Measurements from ENCODE around the gene LITAFD. TPM values are rescaled to one million over a fixed set of nuclear protein-coding genes. Genes with fewer than 3 reads are reported as not detected.

LITAFD gene
- total RNA-seq, 1 experiment from 2014 or later = not detected

GRCh38 chr16:8848939-8849391, 33.2 kb upstream of the LITAFD start:
- H3K4me3 ChIP-seq (ENCODE audit: low read depth, low read length) = no peak overlapping the region
- no peaks in the 10 kb centered on the region for H3K4me1 ChIP-seq
- Mint-ChIP-seq H3K27ac (ENCODE audit: unreplicated experiment) (peak overlapping the region; percentile 49), H3K4me3 (ENCODE audit: unreplicated experiment) (peak overlapping the region; percentile 6), H3K27me3 (ENCODE audit: insufficient read depth, unreplicated experiment) (no peaks in the 10 kb centered on the region), H3K4me1 (ENCODE audit: low read depth, unreplicated experiment) (peaks cover 1% of the 10 kb centered on the region), H3K9me3 (ENCODE audit: unreplicated experiment) (no peaks in the 10 kb centered on the region), H3K36me3 (ENCODE audit: insufficient read depth, unreplicated experiment) (peaks cover 73% of the 10 kb centered on the region)
- no peak for DNase-seq
- intact Hi-C loops (cut with micrococcal nuclease; ENCODE audit: unreplicated experiment) = no loop called here
- H3K27me3 ChIP-seq (replicated peaks; ENCODE audit: control insufficient read depth, insufficient read depth, low read length) = no peaks in the 10 kb centered on the region
- no peaks in the 10 kb centered on the region for H3K9me3 ChIP-seq
- TF ChIP-seq CTCF (IDR thresholded peaks at IDR 0.05; ENCODE audit: insufficient read depth in 1 of 2, low read depth in 1 of 2, low read length in 1 of 2, severe bottlenecking in 1 of 2, unreplicated experiment in 1 of 2) = no peak
- BruUV-seq (replicated peaks) = no TSS peak
- peaks cover 7% of the 10 kb centered on the region; the same call in 1 of the 2 replicates for H3K36me3 ChIP-seq (ENCODE audit: control insufficient read depth, insufficient read depth, low read length)
- POLR2A ChIA-PET = no interaction called here
- CTCF ChIA-PET = no interaction called here

GRCh38 chr16:8849411-8850011, 32.6 kb upstream of the LITAFD start:
- H3K9me3 Mint-ChIP-seq (ENCODE audit: unreplicated experiment) = no peaks in the 10 kb centered on the region
- POLR2A ChIA-PET = no interaction called here
- CTCF ChIA-PET = no interaction called here
- H3K27ac Mint-ChIP-seq (ENCODE audit: unreplicated experiment) = peak overlapping the region; percentile 49
- peak overlapping the region; percentile 6 for H3K4me3 Mint-ChIP-seq (ENCODE audit: unreplicated experiment)
- Histone ChIP-seq H3K36me3 (ENCODE audit: control insufficient read depth, insufficient read depth, low read length) (peaks cover 7% of the 10 kb centered on the region; the same call in 1 of the 2 replicates), H3K9me3 (no peaks in the 10 kb centered on the region), H3K4me1 (no peaks in the 10 kb centered on the region), H3K4me3 (ENCODE audit: low read depth, low read length) (no peak overlapping the region), H3K27me3 (replicated peaks; ENCODE audit: control insufficient read depth, insufficient read depth, low read length) (no peaks in the 10 kb centered on the region)
- H3K4me1 Mint-ChIP-seq (ENCODE audit: low read depth, unreplicated experiment) = no peaks in the 10 kb centered on the region
- no peak for DNase-seq
- peaks cover 73% of the 10 kb centered on the region for H3K36me3 Mint-ChIP-seq (ENCODE audit: insufficient read depth, unreplicated experiment)
- TF ChIP-seq CTCF (IDR thresholded peaks at IDR 0.05; ENCODE audit: insufficient read depth in 1 of 2, low read depth in 1 of 2, low read length in 1 of 2, severe bottlenecking in 1 of 2, unreplicated experiment in 1 of 2) = no peak
- H3K27me3 Mint-ChIP-seq (ENCODE audit: insufficient read depth, unreplicated experiment) = no peaks in the 10 kb centered on the region
- BruUV-seq (replicated peaks) = no TSS peak
- intact Hi-C loops (cut with micrococcal nuclease; ENCODE audit: unreplicated experiment) = no loop called here

DNA sequence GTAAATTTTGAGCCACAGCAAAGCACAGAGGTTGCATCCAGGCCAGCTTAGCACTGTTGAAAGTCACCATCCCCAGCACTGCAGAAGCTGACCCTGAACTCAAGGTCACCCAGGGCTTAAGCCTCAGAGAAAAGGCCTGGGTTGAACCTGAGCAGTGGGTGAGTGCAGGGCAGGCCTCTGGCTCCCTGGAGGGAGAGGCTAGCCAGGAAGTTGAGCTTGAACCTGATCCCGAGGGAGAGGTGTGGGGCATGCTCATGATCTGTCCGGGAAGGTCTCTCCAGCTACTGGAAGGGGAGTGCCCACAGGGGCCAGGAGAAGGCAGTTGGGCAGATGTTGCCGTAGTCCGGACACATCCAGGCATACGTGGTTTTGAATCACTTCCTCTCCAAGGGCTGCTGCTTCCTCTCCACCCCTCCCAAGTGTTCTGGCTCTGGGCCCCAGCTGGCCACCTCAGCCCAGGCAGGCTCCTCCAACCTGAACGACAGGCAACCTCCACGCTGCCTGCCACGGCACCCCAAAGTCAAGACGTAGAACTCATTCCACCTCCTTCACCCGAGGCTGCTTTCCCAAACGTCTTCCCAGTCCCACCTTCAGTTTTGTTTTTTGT, 31.8 kb upstream of the LITAFD start:
- Mint-ChIP-seq H3K4me3 (ENCODE audit: unreplicated experiment) (no peak overlapping the region), H3K9me3 (ENCODE audit: unreplicated experiment) (no peaks in the 10 kb centered on the region), H3K4me1 (ENCODE audit: low read depth, unreplicated experiment) (no peaks in the 10 kb centered on the region), H3K27me3 (ENCODE audit: insufficient read depth, unreplicated experiment) (no peaks in the 10 kb centered on the region), H3K27ac (ENCODE audit: unreplicated experiment) (peak overlapping the region; percentile 55), H3K36me3 (ENCODE audit: insufficient read depth, unreplicated experiment) (peaks cover 73% of the 10 kb centered on the region)
- CTCF ChIA-PET = no interaction called here
- H3K36me3 ChIP-seq (ENCODE audit: control insufficient read depth, insufficient read depth, low read length) = peaks cover 7% of the 10 kb centered on the region; the same call in 1 of the 2 replicates
- H3K9me3 ChIP-seq = no peaks in the 10 kb centered on the region
- H3K27me3 ChIP-seq (replicated peaks; ENCODE audit: control insufficient read depth, insufficient read depth, low read length) = no peaks in the 10 kb centered on the region
- POLR2A ChIA-PET = no interaction called here
- no peak for TF ChIP-seq CTCF (IDR thresholded peaks at IDR 0.05; ENCODE audit: insufficient read depth in 1 of 2, low read depth in 1 of 2, low read length in 1 of 2, severe bottlenecking in 1 of 2, unreplicated experiment in 1 of 2)
- no peak overlapping the region for H3K4me3 ChIP-seq (ENCODE audit: low read depth, low read length)
- no peaks in the 10 kb centered on the region for H3K4me1 ChIP-seq
- intact Hi-C loops (cut with micrococcal nuclease; ENCODE audit: unreplicated experiment) = no loop called here
- BruUV-seq (replicated peaks) = no TSS peak
- DNase-seq = no peak
